Endothelial cell of hepatic sinusoid (primary cell): Measurements from ENCODE around the gene TEFM.
"Not testable (repeated sequence)": the region's sequence is repeated elsewhere in the genome, so short reads cannot be mapped to it uniquely, and the experiment has no call there.

ENCODE experiments used
- in situ Hi-C: cut with HindIII; loops from 2 replicates; pipeline ENCODE4 v1.10.0; 2017; ENCODE audit warnings: low sequenced_read_pairs

TEFM gene, protein sequence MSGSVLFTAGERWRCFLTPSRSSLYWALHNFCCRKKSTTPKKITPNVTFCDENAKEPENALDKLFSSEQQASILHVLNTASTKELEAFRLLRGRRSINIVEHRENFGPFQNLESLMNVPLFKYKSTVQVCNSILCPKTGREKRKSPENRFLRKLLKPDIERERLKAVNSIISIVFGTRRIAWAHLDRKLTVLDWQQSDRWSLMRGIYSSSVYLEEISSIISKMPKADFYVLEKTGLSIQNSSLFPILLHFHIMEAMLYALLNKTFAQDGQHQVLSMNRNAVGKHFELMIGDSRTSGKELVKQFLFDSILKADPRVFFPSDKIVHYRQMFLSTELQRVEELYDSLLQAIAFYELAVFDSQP

DNA sequence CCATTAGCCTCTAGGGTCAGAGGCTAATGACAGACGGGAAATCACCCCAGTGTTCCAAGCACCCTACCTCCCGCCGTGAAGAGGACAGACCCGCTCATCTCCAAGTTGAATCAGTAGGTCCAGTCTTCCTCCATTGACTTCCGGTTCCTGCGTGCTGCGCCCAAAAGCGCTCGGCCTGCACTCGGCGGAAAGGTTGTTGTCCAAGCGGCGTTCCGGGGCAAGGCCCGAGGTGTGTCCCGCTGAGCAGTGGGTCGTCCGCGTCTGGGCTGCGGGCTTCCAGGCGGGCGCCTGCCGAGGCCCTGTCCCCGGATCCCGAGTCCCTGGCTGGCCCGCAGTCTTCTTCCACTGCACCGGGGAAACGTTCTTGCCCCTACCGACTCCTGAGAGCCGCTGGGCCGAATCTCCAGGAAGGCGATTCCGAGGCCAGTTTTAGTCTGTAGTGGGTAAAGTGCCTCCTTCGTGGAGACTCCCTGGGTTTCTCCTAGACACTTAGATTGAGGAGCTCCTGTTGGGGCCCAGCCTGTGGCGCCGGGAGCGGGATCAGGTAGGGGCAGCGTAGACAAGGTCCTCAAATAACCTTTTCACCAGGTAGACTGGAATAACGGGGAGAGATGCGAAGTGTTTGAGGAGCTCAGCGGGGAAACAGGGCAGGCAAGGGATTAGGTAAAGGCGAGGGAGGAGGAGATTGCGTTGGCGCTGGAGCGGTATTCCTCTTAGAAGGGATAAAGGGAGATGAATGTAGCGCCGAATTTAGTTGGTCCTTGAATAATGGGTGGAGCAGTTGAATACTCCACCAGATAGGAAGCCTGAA, at the start of gene TEFM:
TEFM (minus strand) TSS at position 138 of the 811 bp plus-strand sequence; CDS start at position 98, 40 bp downstream.
- in situ Hi-C loops, result no loop called here

DNA sequence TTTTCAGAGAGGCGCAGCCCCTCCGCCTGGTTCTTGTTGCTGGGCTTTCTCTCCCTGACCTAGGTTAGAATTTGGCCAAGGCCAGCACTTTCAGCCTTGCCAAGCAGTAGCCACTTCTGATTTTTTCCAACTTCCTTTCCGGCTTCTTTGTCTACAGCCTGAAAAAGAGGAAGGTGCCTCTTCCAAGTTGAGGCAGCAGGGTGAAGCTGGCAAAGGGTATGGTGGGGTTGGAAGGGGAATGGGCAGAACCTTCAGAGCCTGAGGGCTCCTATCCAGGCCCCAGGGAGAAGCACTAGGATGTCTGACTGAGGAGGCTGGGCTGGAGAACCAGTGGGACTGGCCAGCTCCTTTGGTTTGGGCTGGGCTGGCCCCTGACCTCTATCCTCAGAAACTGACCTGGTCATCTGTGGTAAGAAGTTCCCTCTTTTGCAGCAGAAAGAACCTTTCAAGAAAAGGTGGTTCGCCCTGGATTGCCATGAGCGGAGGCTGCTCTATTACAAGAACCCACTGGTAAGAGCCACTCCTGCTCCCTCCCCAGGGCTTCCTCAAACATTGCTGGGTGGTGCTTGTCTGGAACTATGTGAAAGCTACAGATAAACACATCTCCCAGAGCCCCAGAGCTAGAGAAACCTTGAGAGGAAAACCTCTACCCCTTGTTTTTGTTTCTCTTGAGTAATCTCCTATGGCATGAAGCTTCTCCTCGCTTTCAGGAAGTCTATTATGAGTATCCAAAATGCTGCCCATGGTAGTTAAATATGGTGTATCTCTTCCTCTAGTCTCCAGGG, 48.2 kb upstream of the TEFM start:
- in situ Hi-C loops, result loop anchor here (5.0 kb wide), 3 partner anchors 43 to 218 kb away; no protein-coding TSS in a partner anchor

DNA sequence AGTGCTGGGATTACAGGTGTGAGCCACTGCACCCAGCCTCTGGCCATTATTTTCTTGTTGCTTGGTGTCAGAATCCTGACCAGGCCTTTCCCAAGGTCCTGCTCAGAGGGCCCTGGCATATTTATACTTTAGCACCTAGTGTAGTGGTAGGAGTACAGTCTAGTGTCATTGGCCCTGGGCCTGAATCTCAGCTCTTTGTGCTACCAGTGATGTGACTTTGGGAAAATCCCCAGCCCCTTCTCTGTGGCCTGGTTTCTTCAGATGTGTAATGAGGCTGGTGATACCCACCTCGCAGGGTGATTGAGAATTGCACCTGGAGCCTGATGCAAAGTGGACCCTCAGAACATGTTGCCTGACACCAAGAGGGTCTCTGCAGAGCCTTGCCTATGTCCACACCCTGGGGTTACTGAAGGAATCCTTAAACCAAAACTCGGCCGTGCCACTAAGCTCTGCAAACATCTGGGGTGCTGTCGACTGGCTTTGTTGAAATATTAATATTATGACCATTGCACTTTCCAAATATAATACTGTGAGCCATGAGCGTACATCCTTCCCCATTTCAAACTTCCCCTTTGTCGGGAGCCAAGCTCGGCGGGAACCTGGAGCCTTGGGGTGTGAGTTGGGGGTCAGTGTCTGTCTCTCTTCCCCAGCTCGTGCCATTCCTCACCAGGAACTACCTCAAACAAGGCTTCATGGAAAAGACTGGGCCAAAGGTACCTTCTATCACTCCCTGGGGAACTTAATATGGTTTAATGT, 46.8 kb upstream of the TEFM start:
- in situ Hi-C loops, result loop anchor here (5.0 kb wide), 3 partner anchors 44 to 219 kb away; no protein-coding TSS in a partner anchor

DNA sequence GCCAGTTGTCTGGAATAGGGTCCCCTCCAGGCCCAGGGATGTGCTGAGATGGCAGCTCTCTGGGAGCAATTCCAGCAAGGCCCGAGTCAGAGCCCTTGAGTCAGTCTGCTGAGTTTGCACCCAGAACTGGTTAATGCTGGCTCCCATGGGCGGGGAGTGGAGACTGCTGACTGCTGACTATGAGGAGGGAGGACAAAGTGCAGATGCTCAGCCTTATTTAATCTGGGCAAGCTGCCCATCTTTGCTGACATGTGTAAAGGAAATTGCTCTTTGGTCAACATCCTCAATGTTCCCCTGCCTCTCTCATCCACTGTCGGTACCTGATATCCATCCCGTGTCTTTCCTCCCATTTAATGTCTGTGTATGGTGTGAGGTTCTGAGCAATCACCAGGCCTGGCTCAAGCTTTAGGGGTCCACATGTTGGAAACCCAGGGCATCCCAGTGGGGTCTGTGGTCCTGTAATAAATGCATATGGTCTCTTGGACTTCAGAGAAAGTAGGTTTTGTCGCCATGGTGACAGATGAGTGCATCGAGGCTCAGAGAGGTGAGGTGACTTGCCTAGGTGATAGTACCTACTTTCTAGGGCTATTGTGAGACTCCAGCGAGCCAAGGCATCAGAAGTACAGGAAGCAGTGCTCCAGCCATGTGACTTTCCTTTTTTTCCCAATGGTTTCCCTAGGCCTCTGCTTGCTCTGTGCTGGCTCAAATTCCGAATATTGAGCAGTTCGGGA, 44.8 kb upstream of the TEFM start:
- in situ Hi-C loops, result loop anchor here (5.0 kb wide), 3 partner anchors 46 to 221 kb away; no protein-coding TSS in a partner anchor

DNA sequence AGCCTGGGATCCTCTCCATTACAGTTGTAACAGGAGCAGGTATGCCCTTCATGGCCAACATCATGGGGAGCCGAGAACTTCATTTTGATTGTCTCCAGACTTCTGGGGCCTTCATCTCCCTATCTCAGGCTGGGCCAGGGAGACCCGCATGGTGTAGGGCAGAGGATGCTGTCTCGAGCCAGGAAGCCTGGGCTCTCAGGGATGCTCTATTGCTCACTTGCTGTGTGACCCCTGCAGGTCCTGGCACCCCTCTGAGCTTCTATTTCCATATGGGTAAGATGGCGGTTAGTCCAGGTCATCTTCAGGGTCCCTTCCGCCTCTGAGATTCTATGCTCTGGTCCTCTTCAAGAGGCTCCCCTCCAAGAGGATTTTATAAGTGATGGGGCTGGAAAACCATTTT, 44.2 kb upstream of the TEFM start:
- in situ Hi-C loops, result loop anchor here (5.0 kb wide), 3 partner anchors 47 to 222 kb away; no protein-coding TSS in a partner anchor

DNA sequence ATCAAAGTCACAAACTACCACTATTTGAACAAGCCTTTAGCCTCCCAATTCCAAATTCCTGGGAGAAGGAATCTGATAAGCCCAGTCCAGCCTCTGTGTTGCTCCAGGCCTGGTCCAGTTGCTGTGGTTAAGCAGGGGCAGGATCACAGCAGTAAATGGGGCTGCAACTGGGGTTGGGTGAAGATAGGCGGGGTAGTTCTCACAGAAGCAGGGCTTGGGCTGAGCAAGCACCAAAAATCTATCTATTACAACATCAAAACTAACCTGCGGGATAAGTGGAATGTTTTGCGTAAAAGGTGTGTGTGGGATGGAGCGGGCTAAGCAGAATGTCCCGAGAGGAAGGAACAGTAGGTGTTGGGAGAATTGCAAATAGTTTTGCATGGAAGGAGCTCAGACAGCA, 41.8 kb upstream of the TEFM start:
- in situ Hi-C loops, result no loop called here

DNA sequence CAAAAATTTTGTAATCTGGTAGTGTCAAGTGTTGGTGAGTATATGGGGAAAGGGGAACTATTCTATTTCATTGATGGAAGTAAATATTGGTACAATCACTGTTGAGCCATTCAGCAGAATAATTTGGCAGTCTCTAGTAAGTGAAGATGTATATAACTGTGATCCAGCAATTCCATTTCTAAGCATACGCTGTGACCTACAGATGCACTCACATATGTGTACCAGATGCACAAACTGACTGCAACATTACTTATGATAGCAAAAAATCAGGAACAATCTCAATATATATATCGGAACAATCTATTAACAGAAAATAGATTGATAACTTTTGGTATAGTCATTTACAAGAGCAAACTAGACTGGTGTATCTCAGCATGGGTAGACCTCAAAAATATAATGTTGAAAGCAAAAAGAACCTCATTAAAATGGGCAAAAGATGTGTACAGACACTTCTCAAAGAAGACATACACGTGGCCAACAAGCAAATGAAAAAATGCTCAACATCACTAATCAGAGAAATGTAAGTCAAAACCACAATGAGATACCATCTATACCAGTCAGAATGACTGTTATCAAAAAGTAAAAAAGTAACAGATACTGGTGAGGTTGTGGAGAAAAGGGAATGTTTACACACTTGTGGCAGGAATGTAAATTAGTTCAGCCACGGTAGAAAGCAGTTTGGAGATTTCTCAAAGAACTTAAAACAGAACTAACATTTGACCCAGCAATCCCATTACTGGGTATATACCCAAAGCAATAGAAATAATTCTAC, 36.5 kb upstream of the TEFM start:
- in situ Hi-C loops, result no loop called here

DNA sequence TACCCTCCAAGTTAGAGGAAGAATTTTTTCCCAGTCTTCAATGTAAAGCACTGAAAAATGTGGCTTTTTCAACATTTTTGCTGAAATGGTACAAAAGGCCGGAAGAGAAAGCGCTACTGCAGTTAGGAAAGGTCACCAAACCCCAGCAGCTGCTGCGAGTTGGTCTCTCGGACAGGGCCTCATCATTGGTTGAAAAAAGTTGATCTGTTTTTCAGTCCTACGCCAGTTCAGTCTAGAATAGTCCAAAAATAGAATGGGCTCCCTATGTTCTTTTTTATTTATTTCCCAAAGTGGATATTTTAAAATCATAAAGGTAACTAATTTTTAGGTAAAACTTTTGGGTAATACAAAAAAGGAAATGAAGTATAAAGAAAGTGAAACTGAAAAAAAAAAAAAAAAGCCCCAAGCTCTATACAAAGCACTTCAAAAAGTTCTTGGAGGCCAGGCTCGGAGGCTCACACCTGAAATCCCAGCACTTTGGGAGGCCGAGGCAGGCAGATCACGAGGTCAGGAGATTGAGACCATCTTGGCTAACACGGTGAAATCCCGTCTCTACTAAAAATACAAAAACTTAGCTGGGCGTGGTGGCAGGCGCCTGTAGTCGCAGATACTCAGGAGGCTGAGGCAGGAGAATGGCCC, 33.1 kb upstream of the TEFM start:
- in situ Hi-C loops, result no loop called here

DNA sequence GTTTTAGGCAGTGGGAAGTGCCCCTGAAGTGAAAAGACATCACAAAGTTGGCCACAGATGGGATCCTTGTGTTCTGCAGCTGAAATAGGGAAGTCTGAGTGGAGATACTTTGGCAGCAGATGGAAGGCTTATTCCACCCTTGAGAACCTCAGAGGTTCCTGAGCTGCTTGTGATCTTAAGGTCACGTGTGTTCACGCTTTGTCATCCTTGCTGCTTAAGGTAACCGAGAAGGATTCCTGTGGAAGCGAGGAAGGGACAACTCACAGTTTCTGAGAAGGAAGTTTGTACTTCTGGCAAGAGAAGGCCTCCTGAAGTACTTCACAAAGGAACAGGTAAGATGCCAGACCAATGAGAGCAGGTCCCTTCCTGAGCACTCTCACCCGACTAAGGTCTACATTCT, 27.9 kb upstream of the TEFM start:
- in situ Hi-C loops, result no loop called here

DNA sequence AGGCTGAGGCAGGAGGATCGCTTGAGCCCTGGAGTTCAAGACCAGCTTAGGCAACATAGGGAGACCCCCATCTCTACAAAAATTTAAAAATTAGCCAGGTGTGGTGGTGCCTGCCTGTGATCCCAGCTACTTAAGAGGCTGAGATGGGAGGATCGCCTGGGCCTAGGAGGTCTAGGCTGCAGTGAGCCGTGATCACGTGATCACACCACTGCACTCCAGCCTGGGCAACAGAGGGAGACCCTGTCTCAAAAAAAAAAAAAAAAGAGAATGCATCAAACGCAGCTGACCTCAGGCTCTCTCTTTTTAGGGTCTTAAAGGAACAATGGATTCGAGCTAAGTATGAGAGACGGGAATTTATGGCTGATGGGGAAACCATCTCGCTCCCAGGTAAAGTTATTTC, 25.5 kb upstream of the TEFM start:
- in situ Hi-C loops, result not testable (repeated sequence)

DNA sequence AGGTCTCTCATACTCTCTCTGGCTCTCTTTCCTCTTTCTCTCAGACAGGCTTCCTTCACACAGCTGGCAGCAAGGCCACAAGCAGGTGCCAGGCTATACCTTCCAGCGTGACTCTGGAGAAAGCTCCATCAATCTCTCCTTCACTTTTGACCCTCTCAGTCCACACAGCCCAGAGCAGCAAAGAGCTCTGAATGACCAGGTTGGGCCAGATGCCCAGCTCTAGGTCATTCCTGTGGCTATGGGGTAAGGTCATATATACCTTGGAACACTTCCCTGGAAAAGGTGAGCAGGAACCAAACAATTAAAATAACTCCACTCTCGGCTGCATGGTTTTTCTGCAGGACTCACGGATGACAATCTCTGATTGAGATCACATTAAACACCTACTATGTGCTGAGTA, 24.5 kb upstream of the TEFM start:
- in situ Hi-C loops, result no loop called here

DNA sequence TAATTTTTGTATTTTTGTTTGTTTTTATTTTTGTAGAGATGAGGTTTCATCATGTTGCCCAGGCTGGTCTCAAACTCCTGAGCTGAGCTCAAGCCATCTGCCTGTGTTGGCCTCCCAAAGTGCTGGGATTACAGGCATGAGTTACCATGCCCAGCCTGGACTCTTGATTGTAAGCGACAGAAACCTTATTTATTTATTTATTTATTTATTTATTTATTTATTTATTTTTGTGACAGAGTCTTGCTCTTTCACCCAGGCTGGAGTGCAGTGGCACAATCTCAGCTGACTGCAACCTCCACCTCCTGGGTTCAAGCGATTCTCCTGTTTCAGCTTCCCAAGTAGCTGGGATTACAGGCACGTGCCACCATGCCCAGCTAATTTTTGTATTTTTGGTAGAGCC, 23.8 kb upstream of the TEFM start:
- in situ Hi-C loops, result not testable (repeated sequence)

DNA sequence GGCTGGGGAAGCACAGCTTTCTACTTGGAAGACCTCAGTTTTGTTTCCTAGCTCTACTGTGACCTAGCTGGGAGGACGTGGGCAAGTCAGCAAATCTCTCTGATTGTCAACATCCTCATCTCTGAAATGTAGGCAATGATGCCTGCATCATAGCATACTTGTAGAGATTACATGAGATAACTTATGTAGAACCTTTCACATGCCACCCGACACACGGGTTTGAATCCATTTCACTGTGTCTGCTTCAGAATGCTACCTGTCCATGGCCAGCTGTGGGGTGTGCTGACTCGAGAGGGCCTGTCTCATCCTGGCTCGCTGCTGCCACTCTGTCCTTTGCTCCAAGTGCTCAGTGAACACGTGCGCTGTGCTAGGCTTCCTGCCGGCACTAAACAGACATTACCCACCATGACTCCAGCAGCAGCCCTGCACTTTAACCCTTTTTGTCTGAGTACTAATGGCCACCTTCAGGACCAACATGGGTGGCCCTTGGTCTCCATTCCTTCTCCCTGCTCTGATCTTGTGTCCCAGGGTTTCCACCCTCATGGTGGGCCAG, 23.1 kb upstream of the TEFM start:
- in situ Hi-C loops, result no loop called here

DNA sequence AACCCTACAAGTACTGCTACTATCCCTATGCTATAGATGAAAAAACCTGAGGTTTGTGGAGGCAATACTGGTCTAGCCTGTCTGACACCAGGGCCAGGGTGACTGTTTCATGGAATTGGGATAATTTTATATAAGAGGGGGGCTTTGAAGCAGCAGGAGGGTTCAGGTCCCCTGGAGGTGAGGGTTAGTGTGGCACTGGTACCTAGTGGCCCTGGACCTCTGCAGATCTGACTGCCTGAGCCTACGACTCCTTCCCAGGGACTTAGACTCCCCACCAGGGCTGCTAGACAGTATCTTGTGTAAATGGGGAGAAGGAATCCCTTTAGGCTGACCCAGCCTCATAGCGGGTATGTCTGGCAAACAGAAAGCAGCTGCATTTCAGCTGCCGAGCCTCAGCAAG, 22.5 kb upstream of the TEFM start:
- in situ Hi-C loops, result no loop called here

DNA sequence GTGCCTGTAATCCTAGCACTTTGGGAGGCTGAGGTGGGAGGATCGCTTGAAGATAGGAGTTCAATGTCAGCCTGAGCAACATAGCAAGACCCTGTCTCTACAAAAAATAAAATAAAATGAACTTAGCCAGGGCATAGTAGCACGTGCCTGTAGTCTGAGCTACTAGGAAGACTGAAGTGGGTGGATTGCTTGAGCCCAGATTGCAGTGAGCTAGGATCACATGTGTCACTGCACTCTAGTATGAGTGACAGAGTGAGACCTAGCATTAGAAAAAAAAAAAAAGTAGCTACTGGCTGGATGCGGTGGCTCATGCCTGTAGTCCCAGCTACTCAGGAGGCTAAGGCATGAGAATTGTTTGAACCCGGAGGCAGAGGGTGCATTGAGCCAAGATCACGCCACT, 21.7 kb upstream of the TEFM start:
- in situ Hi-C loops, result no loop called here

DNA sequence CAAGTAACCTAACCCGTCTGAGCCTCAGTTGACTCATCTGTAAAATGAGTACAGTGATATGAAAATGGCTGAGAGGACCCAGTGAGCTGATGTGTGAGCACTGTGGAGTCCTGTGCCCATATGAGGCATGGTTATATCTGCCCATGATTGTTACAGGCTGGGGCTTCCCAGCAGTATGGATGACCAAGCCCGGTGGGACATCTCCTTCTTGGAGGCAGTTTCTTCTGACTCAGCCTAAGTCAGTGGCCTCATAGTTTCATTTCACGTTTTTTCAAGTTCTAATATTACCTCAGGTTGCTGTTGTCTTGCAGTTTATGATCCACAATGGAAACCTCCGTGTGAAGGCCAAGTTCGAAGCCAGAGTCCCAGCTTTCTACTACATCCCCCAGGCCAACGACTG, 20.5 kb upstream of the TEFM start:
- in situ Hi-C loops, result no loop called here

DNA sequence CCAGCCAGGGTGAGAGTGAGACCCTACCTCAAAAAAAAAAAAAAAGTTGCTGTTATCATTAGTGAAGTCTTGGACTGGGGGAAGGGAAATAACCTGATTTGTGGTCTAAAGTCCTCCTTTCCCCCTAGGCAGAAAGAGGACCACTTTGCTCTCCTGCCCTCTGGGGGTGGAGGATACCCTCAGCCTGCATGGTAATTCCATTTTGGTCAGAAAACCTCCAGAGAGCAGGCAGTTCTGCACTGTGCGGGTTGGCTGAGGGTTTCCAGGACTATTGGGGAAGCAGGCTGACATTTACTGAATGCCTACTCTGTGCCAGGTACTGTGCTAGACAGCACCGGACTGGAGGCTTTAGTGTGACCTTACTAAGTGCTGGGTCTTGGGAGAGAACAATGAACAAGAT, 18.3 kb upstream of the TEFM start:
- in situ Hi-C loops, result no loop called here
